ENCODE data around the gene AUNIP. TPM values are rescaled to one million over a fixed set of nuclear protein-coding genes. Genes with fewer than 3 reads are reported as not detected.

The AUNIP gene
- total and polyA plus RNA-seq, 3 experiments from 2014 or later: 7.3 to 7.4 TPM; not detected in 1

- no peaks in the 10 kb centered on the region for H3K27me3 ChIP-seq (ENCODE audit: insufficient read depth, low read length, poor library complexity, severe bottlenecking)
- H3K4me1 ChIP-seq (ENCODE audit: insufficient read depth, low read length): no peaks in the 10 kb centered on the region
- Mint-ChIP-seq H3K27ac (no peak overlapping the region), H3K36me3 (no peaks in the 10 kb centered on the region), H3K9me3 (no peaks in the 10 kb centered on the region), H3K4me3 (no peak overlapping the region), H3K27me3 (no peaks in the 10 kb centered on the region), H3K4me1 (no peaks in the 10 kb centered on the region)
- no peaks in the 10 kb centered on the region for H3K9me3 ChIP-seq (ENCODE audit: low read length)
- no peak for DNase-seq
- no peaks in the 10 kb centered on the region for H3K36me3 ChIP-seq (ENCODE audit: insufficient read depth, low read length)
- no peak overlapping the region for H3K4me3 ChIP-seq (ENCODE audit: low read length)
- no peak overlapping the region for H3K27ac ChIP-seq (ENCODE audit: low read depth, low read length)
- ChIA-PET CTCF (interaction anchor here (1.4 to 3.1 kb wide), 2 partner anchors 9 to 10 kb away, joined by 4 to 13 read pairs; partner anchors contain the start of gene PAQR7), POLR2A (no interaction called here)
Observed at GRCh38 chr1:25885602-25886001, 26.3 kb upstream of the AUNIP start.

GRCh38 chr1:25881266-25881665 lies 22.0 kb upstream of the AUNIP start:
- no peak for DNase-seq
- no peaks in the 10 kb centered on the region for H3K36me3 Mint-ChIP-seq
- CTCF ChIA-PET: no interaction called here
- H3K36me3 ChIP-seq (ENCODE audit: insufficient read depth, low read length): no peaks in the 10 kb centered on the region
- no peak overlapping the region for H3K4me3 Mint-ChIP-seq
- no peaks in the 10 kb centered on the region for H3K27me3 ChIP-seq (ENCODE audit: insufficient read depth, low read length, poor library complexity, severe bottlenecking)
- H3K27ac ChIP-seq (ENCODE audit: low read depth, low read length): no peak overlapping the region
- H3K4me3 ChIP-seq (ENCODE audit: low read length): no peak overlapping the region
- POLR2A ChIA-PET: no interaction called here
- H3K9me3 Mint-ChIP-seq: no peaks in the 10 kb centered on the region
- H3K27ac Mint-ChIP-seq: no peak overlapping the region
- peaks cover under 1 to 2% (median 1%) of the 10 kb centered on the region in 3 donors for H3K4me1 Mint-ChIP-seq
- no peaks in the 10 kb centered on the region for H3K9me3 ChIP-seq (ENCODE audit: low read length)
- no peaks in the 10 kb centered on the region for H3K4me1 ChIP-seq (ENCODE audit: insufficient read depth, low read length)
- peaks cover 0 to 6% of the 10 kb centered on the region in 2 donors for H3K27me3 Mint-ChIP-seq

- no peak overlapping the region for H3K4me3 Mint-ChIP-seq
- no peaks in the 10 kb centered on the region for H3K9me3 Mint-ChIP-seq
- H3K4me1 Mint-ChIP-seq: peaks cover 5% of the 10 kb centered on the region in 3 donors
- Histone ChIP-seq H3K9me3 (ENCODE audit: low read length) (no peaks in the 10 kb centered on the region), H3K27me3 (ENCODE audit: insufficient read depth, low read length, poor library complexity, severe bottlenecking) (no peaks in the 10 kb centered on the region), H3K4me1 (ENCODE audit: insufficient read depth, low read length) (no peaks in the 10 kb centered on the region), H3K4me3 (ENCODE audit: low read length) (no peak overlapping the region), H3K36me3 (ENCODE audit: insufficient read depth, low read length) (no peaks in the 10 kb centered on the region), H3K27ac (ENCODE audit: low read depth, low read length) (no peak overlapping the region)
- ChIA-PET CTCF (no interaction called here), POLR2A (no interaction called here)
- no peaks in the 10 kb centered on the region for H3K36me3 Mint-ChIP-seq
- H3K27me3 Mint-ChIP-seq: peaks cover 0 to 6% of the 10 kb centered on the region in 2 donors
- no peak for DNase-seq
- H3K27ac Mint-ChIP-seq: peak overlapping the region in 1 of 8 donors; percentile 89
Observed at GRCh38 chr1:25880518-25880917, 21.3 kb upstream of the AUNIP start.

GRCh38 chr1:25879675-25880074 lies 20.4 kb upstream of the AUNIP start:
- no peak for DNase-seq
- H3K36me3 ChIP-seq (ENCODE audit: insufficient read depth, low read length): no peaks in the 10 kb centered on the region
- POLR2A ChIA-PET: no interaction called here
- peaks cover 4% of the 10 kb centered on the region for H3K4me1 ChIP-seq (ENCODE audit: insufficient read depth, low read length)
- peaks cover 0 to 6% of the 10 kb centered on the region in 2 donors for H3K27me3 Mint-ChIP-seq
- no peaks in the 10 kb centered on the region for H3K27me3 ChIP-seq (ENCODE audit: insufficient read depth, low read length, poor library complexity, severe bottlenecking)
- H3K9me3 ChIP-seq (ENCODE audit: low read length): no peaks in the 10 kb centered on the region
- peak overlapping the region in 2 of 8 donors; percentile 38 to 55 for H3K27ac Mint-ChIP-seq
- CTCF ChIA-PET: no interaction called here
- no peaks in the 10 kb centered on the region for H3K9me3 Mint-ChIP-seq
- H3K4me3 ChIP-seq (ENCODE audit: low read length): no peak overlapping the region
- no peaks in the 10 kb centered on the region for H3K36me3 Mint-ChIP-seq
- no peak overlapping the region for H3K4me3 Mint-ChIP-seq
- peaks cover 5 to 10% (median 8%) of the 10 kb centered on the region in 3 donors for H3K4me1 Mint-ChIP-seq
- no peak overlapping the region for H3K27ac ChIP-seq (ENCODE audit: low read depth, low read length)

- peaks cover 5 to 10% (median 8%) of the 10 kb centered on the region in 3 donors for H3K4me1 Mint-ChIP-seq
- H3K36me3 ChIP-seq (ENCODE audit: insufficient read depth, low read length): no peaks in the 10 kb centered on the region
- no peaks in the 10 kb centered on the region for H3K27me3 ChIP-seq (ENCODE audit: insufficient read depth, low read length, poor library complexity, severe bottlenecking)
- ChIA-PET CTCF (no interaction called here), POLR2A (no interaction called here)
- H3K4me3 Mint-ChIP-seq: no peak overlapping the region
- H3K36me3 Mint-ChIP-seq: no peaks in the 10 kb centered on the region
- H3K27me3 Mint-ChIP-seq: peaks cover 0 to 6% of the 10 kb centered on the region in 2 donors
- no peak for DNase-seq
- H3K4me3 ChIP-seq (ENCODE audit: low read length): no peak overlapping the region
- H3K27ac Mint-ChIP-seq: peak overlapping the region in 1 of 8 donors; percentile 63
- no peak overlapping the region for H3K27ac ChIP-seq (ENCODE audit: low read depth, low read length)
- H3K9me3 Mint-ChIP-seq: no peaks in the 10 kb centered on the region
- H3K9me3 ChIP-seq (ENCODE audit: low read length): no peaks in the 10 kb centered on the region
- H3K4me1 ChIP-seq (ENCODE audit: insufficient read depth, low read length): peaks cover 11% of the 10 kb centered on the region
Observed at GRCh38 chr1:25878690-25879089, 19.4 kb upstream of the AUNIP start.

- Histone ChIP-seq H3K9me3 (ENCODE audit: low read length) (no peaks in the 10 kb centered on the region), H3K4me1 (ENCODE audit: insufficient read depth, low read length) (peaks cover 11% of the 10 kb centered on the region), H3K27ac (ENCODE audit: low read depth, low read length) (no peak overlapping the region), H3K36me3 (ENCODE audit: insufficient read depth, low read length) (no peaks in the 10 kb centered on the region), H3K27me3 (ENCODE audit: insufficient read depth, low read length, poor library complexity, severe bottlenecking) (no peaks in the 10 kb centered on the region), H3K4me3 (ENCODE audit: low read length) (no peak overlapping the region)
- Mint-ChIP-seq H3K4me1 (peaks cover 5 to 10% (median 8%) of the 10 kb centered on the region in 3 donors), H3K27ac (peak overlapping the region in 1 of 8 donors; percentile 61), H3K36me3 (no peaks in the 10 kb centered on the region), H3K4me3 (no peak overlapping the region), H3K27me3 (peaks cover 0 to 6% of the 10 kb centered on the region in 2 donors), H3K9me3 (no peaks in the 10 kb centered on the region)
- ChIA-PET POLR2A (no interaction called here), CTCF (no interaction called here)
- DNase-seq: no peak
Observed at GRCh38 chr1:25877155-25877554, 17.9 kb upstream of the AUNIP start.

GRCh38 chr1:25876693-25877077 lies 17.4 kb upstream of the AUNIP start:
- no peaks in the 10 kb centered on the region for H3K36me3 Mint-ChIP-seq
- Histone ChIP-seq H3K9me3 (ENCODE audit: low read length) (no peaks in the 10 kb centered on the region), H3K4me3 (ENCODE audit: low read length) (no peak overlapping the region), H3K4me1 (ENCODE audit: insufficient read depth, low read length) (peaks cover 11% of the 10 kb centered on the region), H3K36me3 (ENCODE audit: insufficient read depth, low read length) (no peaks in the 10 kb centered on the region), H3K27me3 (ENCODE audit: insufficient read depth, low read length, poor library complexity, severe bottlenecking) (no peaks in the 10 kb centered on the region), H3K27ac (ENCODE audit: low read depth, low read length) (no peak overlapping the region)
- peaks cover 0 to 6% of the 10 kb centered on the region in 2 donors for H3K27me3 Mint-ChIP-seq
- peak overlapping the region in 4 of 8 donors; percentile 13 to 96 (median 45) for H3K27ac Mint-ChIP-seq
- no peak for DNase-seq
- POLR2A ChIA-PET: no interaction called here
- H3K4me3 Mint-ChIP-seq: peak overlapping the region in 5 of 7 donors; percentile 33 to 86 (median 83)
- H3K9me3 Mint-ChIP-seq: no peaks in the 10 kb centered on the region
- peaks cover 5 to 10% (median 8%) of the 10 kb centered on the region in 3 donors for H3K4me1 Mint-ChIP-seq
- CTCF ChIA-PET: interaction anchor here (1.5 to 2.1 kb wide), 3 partner anchors 10 to 121 kb away, joined by 4 to 6 read pairs (median 5); partner anchors contain the start of gene PAFAH2

- H3K9me3 Mint-ChIP-seq: no peaks in the 10 kb centered on the region
- H3K36me3 ChIP-seq (ENCODE audit: insufficient read depth, low read length): no peaks in the 10 kb centered on the region
- H3K4me1 Mint-ChIP-seq: peaks cover 5 to 10% (median 8%) of the 10 kb centered on the region in 3 donors
- H3K27me3 ChIP-seq (ENCODE audit: insufficient read depth, low read length, poor library complexity, severe bottlenecking): no peaks in the 10 kb centered on the region
- H3K27ac Mint-ChIP-seq: peak overlapping the region; percentile 5 to 96 (median 66)
- peak overlapping the region; percentile 50 for H3K4me3 ChIP-seq (ENCODE audit: low read length)
- H3K27ac ChIP-seq (ENCODE audit: low read depth, low read length): peak overlapping the region; percentile 43
- no peaks in the 10 kb centered on the region for H3K36me3 Mint-ChIP-seq
- H3K4me1 ChIP-seq (ENCODE audit: insufficient read depth, low read length): peaks cover 11% of the 10 kb centered on the region
- CTCF ChIA-PET: interaction anchor here (1.0 to 2.1 kb wide), 8 partner anchors 10 to 257 kb away, joined by 3 to 10 read pairs (median 4); partner anchors contain the start of genes MTFR1L and PAFAH2
- peak in 1 of 5 donors; percentile 57 for DNase-seq
- H3K9me3 ChIP-seq (ENCODE audit: low read length): no peaks in the 10 kb centered on the region
- H3K27me3 Mint-ChIP-seq: peaks cover 0 to 6% of the 10 kb centered on the region in 2 donors
- POLR2A ChIA-PET: interaction anchor here (0.8 to 2.0 kb wide), 4 partner anchors 12 to 624 kb away, joined by 3 to 17 read pairs (median 5); partner anchors contain the start of genes MTFR1L and PAFAH2
- H3K4me3 Mint-ChIP-seq: peak overlapping the region; percentile 37 to 92 (median 83)
Observed at GRCh38 chr1:25875856-25876692, 16.8 kb upstream of the AUNIP start.

All from CD8-positive, alpha-beta memory T cell (primary cell).